Sigmoid colon (tissue), 7 donors: ENCODE measurements around the gene CAPZA1. TPM values are rescaled to one million over a fixed set of nuclear protein-coding genes. Genes with fewer than 3 reads are reported as not detected.

Experiments
- DNase-seq: peaks from one replicate; pipeline ENCODE4 v3.0.0-alpha.2; 2019
- H3K27ac ChIP-seq, 4 donors: fragments of 200-600 bp; sonication (generic); one replicate each; pipeline ENCODE4 v1.5.1; 2016 to 2019; ENCODE audit warnings: mild to moderate bottlenecking in 1 of 4
- H3K27me3 ChIP-seq, 3 donors: fragments of 200-600 bp; sonication (generic); one replicate each; pipeline ENCODE4 v1.5.1; 2019; ENCODE audit warnings: mild to moderate bottlenecking in 1 of 3
- H3K36me3 ChIP-seq, 4 donors: fragments of 200-600 bp; sonication (generic); one replicate each; pipeline ENCODE4 v1.5.1; 2016 to 2019
- H3K4me1 ChIP-seq, 4 donors: fragments of 200-600 bp; sonication (generic); one replicate each; pipeline ENCODE4 v1.5.1; 2017 to 2019
- H3K4me3 ChIP-seq, 4 donors: fragments of 200-600 bp; sonication (generic); one replicate each; pipeline ENCODE4 v1.5.1; 2017 to 2019; ENCODE audit warnings: mild to moderate bottlenecking in 2 of 4, moderate library complexity in 1 of 4
- H3K9me3 ChIP-seq, 4 donors: fragments of 200-600 bp in 3 of 4; sonication (generic) in 3 of 4; one replicate each; pipeline versions ENCODE4 v1.5.1 to v1.6.1; 2013 to 2019
- EP300 ChIP-seq, 4 donors: sonication (generic); formaldehyde crosslinking; IDR thresholded peaks; one replicate each; pipeline ENCODE4 v1.6.1; 2017; ENCODE audit warnings: antibody characterized with exemption in 4 of 4
- POLR2A ChIP-seq, 2 donors: fragments of 450-650 bp; IDR thresholded peaks; one replicate each; pipeline ENCODE4 v1.6.1; 2016; ENCODE audit warnings: antibody characterized with exemption in 2 of 2, mild to moderate bottlenecking in 2 of 2, moderate library complexity in 2 of 2
- POLR2AphosphoS5 ChIP-seq, 4 donors: sonication (generic); formaldehyde crosslinking; IDR thresholded peaks; one replicate each; pipeline ENCODE4 v1.6.1; 2017; ENCODE audit warnings: antibody characterized with exemption in 4 of 4
- WGBS, 2 donors: extraction: QIAGEN DNeasy Blood & Tissue Kit; methylation state at CpG; one replicate each; pipeline ENCODE4 v1.1.7; 2013; 5-methylcytosine and 5-hydroxymethylcytosine counted together
- intact Hi-C: fragments of 100-400 bp; cut with DNase I; formaldehyde crosslinking; loops from one replicate; pipeline ENCODE4 v1.15.1; 2023
- polyA plus RNA-seq, 3 donors: library from polyadenylated mRNA; stranded (reverse); fragments of 200-250 nt; gene quantifications; one replicate each; pipeline ENCODE4 v1.2.3, GENCODE V29; 2013
- total RNA-seq, 4 donors: library from RNA; depleted of rRNA; stranded (reverse); fragments of >200 nt; gene quantifications; one replicate each; pipeline ENCODE4 v1.1.0, GENCODE V29; 2016
- TF ChIP-seq, protein P1 (sequence below), 4 experiments: fragments of 450-650 bp in 3 of 4; fragments of 200-600 bp in 1 of 4; IDR thresholded peaks; one replicate each; pipeline ENCODE4 v1.5.1; 2016 to 2019; ENCODE audit warnings: antibody characterized with exemption in 4 of 4, mild to moderate bottlenecking in 3 of 4, moderate library complexity in 2 of 4
- donor health status: healthy with polysubstance abuse.
- donor health status: Bipolar disorder and iron deficiency.
- donor health status: healthy.

Gene CAPZA1
- total and polyA plus RNA-seq, 7 donors, result 75.9 to 160 (median 90.6) TPM

GRCh38 chr1:112678605-112679004 is 59.0 kb downstream of the CAPZA1 start:
- 89 to 91% methylated on average over 3 of the region's 3 CpGs for WGBS, 2 donors
- no peak overlapping the region for H3K27ac ChIP-seq
- DNase-seq, result no peak
- H3K9me3 ChIP-seq, result no peaks in the 10 kb centered on the region
- TF ChIP-seq, protein P1, sequence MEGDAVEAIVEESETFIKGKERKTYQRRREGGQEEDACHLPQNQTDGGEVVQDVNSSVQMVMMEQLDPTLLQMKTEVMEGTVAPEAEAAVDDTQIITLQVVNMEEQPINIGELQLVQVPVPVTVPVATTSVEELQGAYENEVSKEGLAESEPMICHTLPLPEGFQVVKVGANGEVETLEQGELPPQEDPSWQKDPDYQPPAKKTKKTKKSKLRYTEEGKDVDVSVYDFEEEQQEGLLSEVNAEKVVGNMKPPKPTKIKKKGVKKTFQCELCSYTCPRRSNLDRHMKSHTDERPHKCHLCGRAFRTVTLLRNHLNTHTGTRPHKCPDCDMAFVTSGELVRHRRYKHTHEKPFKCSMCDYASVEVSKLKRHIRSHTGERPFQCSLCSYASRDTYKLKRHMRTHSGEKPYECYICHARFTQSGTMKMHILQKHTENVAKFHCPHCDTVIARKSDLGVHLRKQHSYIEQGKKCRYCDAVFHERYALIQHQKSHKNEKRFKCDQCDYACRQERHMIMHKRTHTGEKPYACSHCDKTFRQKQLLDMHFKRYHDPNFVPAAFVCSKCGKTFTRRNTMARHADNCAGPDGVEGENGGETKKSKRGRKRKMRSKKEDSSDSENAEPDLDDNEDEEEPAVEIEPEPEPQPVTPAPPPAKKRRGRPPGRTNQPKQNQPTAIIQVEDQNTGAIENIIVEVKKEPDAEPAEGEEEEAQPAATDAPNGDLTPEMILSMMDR (IDR thresholded peaks at IDR 0.05), result no peak
- no peak for TF ChIP-seq EP300 (IDR thresholded peaks at IDR 0.05)
- no peak for TF ChIP-seq POLR2AphosphoS5 (IDR thresholded peaks at IDR 0.05)
- TF ChIP-seq POLR2A (IDR thresholded peaks at IDR 0.05), result no peak
- H3K27me3 ChIP-seq, result no peaks in the 10 kb centered on the region
- intact Hi-C loops, result no loop called here
- peaks cover 0 to 18% (median 18%) of the 10 kb centered on the region in 4 donors for H3K4me1 ChIP-seq
- no peak overlapping the region for H3K4me3 ChIP-seq
- no peaks in the 10 kb centered on the region for H3K36me3 ChIP-seq

GRCh38 chr1:112685913-112686312 is 66.3 kb downstream of the CAPZA1 start:
- no peak overlapping the region for H3K27ac ChIP-seq
- no peak for DNase-seq
- no peaks in the 10 kb centered on the region for H3K9me3 ChIP-seq
- intact Hi-C loops, result no loop called here
- peaks cover 0 to 9% (median 3%) of the 10 kb centered on the region in 4 donors for H3K4me1 ChIP-seq
- H3K36me3 ChIP-seq, result peaks cover 0 to 27% (median 9%) of the 10 kb centered on the region in 4 donors
- no peak overlapping the region for H3K4me3 ChIP-seq
- TF ChIP-seq, protein P1 (IDR thresholded peaks at IDR 0.05), result no peak
- TF ChIP-seq EP300 (IDR thresholded peaks at IDR 0.05) (no peak), POLR2AphosphoS5 (IDR thresholded peaks at IDR 0.05) (no peak), POLR2A (IDR thresholded peaks at IDR 0.05) (no peak)
- 93% methylated on average over 5 of the region's 5 CpGs for WGBS, 2 donors
- H3K27me3 ChIP-seq, result no peaks in the 10 kb centered on the region

GRCh38 chr1:112686417-112686816 is 66.8 kb downstream of the CAPZA1 start:
- peaks cover 0 to 9% (median 3%) of the 10 kb centered on the region in 4 donors for H3K4me1 ChIP-seq
- TF ChIP-seq, protein P1 (IDR thresholded peaks at IDR 0.05), result no peak
- no peak for DNase-seq
- no peaks in the 10 kb centered on the region for H3K9me3 ChIP-seq
- peaks cover 1 to 32% (median 10%) of the 10 kb centered on the region in 4 donors for H3K36me3 ChIP-seq
- intact Hi-C loops, result no loop called here
- no peaks in the 10 kb centered on the region for H3K27me3 ChIP-seq
- H3K27ac ChIP-seq, result no peak overlapping the region
- no peak overlapping the region for H3K4me3 ChIP-seq
- 71 to 79% methylated on average over 3 of the region's 3 CpGs for WGBS, 2 donors

- peaks cover 0 to 9% (median 3%) of the 10 kb centered on the region in 4 donors for H3K4me1 ChIP-seq
- WGBS, 2 donors, result 89 to 91% methylated on average over 4 of the region's 4 CpGs
- TF ChIP-seq EP300 (IDR thresholded peaks at IDR 0.05), result no peak
- TF ChIP-seq, protein P1 (IDR thresholded peaks at IDR 0.05), result no peak
- no peak for TF ChIP-seq POLR2A (IDR thresholded peaks at IDR 0.05)
- no peak for TF ChIP-seq POLR2AphosphoS5 (IDR thresholded peaks at IDR 0.05)
- H3K4me3 ChIP-seq, result no peak overlapping the region
- DNase-seq, result no peak
- intact Hi-C loops, result no loop called here
- H3K9me3 ChIP-seq, result no peaks in the 10 kb centered on the region
- no peak overlapping the region for H3K27ac ChIP-seq
- H3K27me3 ChIP-seq, result no peaks in the 10 kb centered on the region
- peaks cover 5 to 36% (median 12%) of the 10 kb centered on the region in 4 donors for H3K36me3 ChIP-seq
Observed at GRCh38 chr1:112686835-112687234, 67.2 kb downstream of the CAPZA1 start.

DNA sequence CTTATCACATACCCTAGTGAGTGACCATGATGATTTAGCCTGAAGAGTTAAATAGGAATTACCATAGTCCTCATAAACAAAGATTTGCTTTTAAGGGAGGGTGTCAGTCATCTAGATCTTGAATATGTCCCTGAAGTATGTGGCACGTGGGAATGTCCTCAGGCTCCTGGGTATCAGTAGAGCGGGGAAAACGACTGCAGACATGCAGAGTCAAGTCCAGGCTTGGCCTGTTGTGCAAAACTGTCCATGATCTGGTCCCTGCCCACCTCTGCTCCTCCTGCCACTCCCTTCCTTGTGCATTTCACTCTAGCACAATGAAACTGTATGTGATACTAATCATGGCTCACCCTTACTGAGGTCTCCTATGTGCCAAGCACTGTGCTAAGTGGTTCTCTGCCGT is 67.7 kb downstream of the CAPZA1 start:
- Histone ChIP-seq H3K36me3 (peaks cover 8 to 42% (median 16%) of the 10 kb centered on the region in 4 donors), H3K27ac (no peak overlapping the region), H3K9me3 (no peaks in the 10 kb centered on the region), H3K4me3 (no peak overlapping the region), H3K4me1 (peaks cover 0 to 9% (median 3%) of the 10 kb centered on the region in 4 donors), H3K27me3 (no peaks in the 10 kb centered on the region)
- WGBS, 2 donors, result 80 to 86% methylated on average over 4 of the region's 4 CpGs
- no peak for DNase-seq
- TF ChIP-seq POLR2AphosphoS5 (IDR thresholded peaks at IDR 0.05) (no peak), EP300 (IDR thresholded peaks at IDR 0.05) (no peak), POLR2A (IDR thresholded peaks at IDR 0.05) (no peak)
- TF ChIP-seq, protein P1 (IDR thresholded peaks at IDR 0.05), result no peak
- intact Hi-C loops, result no loop called here
